C4-2B (cell line): Measurements from ENCODE around the gene CIB1.

Experiments used
- ZFX ChIP-seq: fragments of 450-650 bp; IDR thresholded peaks from 2 replicates; pipeline ENCODE4 v1.6.1; 2017
- TF ChIP-seq, protein P1 (sequence below): fragments of 450-650 bp; conservative IDR thresholded peaks from 2 replicates; pipeline ENCODE4 v1.5.1; 2017; ENCODE audit warnings: mild to moderate bottlenecking

DNA sequence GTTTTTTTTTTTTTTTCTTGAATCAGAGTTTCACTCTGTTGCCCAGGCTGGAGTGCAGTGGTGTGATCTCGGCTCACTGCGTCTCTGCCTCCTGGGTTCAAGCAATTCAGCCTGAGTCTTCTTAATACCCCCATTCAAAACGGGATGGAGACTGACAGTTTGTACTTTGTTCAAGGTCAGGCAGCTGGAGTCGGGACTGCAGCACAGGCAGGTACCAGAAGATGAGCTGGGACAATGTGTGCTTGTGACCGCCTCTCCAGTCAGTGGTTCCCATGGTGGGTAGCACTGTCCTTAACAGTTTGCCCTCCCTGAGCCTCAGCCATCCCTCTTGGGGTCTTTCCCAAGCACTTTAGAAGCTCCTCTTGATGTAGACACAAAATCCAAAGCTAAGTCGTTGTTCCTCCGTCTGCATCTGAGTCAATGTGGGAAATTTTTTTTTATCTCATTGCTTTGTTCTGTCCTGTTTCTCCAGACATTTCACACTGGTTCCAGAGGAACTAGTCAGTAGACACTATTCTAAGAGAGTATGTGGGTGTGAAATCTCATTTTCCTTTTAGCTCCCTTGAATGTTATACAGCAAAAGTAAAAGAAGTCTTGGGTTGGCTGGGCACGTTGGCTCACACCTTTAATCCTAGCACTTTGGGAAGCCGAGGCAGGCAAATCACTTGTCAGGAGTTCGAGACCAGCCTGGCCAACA lies 10.3 kb upstream of the CIB1 start:
- TF ChIP-seq, protein P1, sequence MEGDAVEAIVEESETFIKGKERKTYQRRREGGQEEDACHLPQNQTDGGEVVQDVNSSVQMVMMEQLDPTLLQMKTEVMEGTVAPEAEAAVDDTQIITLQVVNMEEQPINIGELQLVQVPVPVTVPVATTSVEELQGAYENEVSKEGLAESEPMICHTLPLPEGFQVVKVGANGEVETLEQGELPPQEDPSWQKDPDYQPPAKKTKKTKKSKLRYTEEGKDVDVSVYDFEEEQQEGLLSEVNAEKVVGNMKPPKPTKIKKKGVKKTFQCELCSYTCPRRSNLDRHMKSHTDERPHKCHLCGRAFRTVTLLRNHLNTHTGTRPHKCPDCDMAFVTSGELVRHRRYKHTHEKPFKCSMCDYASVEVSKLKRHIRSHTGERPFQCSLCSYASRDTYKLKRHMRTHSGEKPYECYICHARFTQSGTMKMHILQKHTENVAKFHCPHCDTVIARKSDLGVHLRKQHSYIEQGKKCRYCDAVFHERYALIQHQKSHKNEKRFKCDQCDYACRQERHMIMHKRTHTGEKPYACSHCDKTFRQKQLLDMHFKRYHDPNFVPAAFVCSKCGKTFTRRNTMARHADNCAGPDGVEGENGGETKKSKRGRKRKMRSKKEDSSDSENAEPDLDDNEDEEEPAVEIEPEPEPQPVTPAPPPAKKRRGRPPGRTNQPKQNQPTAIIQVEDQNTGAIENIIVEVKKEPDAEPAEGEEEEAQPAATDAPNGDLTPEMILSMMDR = no peak
- no peak for TF ChIP-seq ZFX
